Osteocyte (in vitro differentiated cells): ENCODE data around the gene SHMT2. TPM values are rescaled to one million over a fixed set of nuclear protein-coding genes. Genes with fewer than 3 reads are reported as not detected.

Experiments
- DNase-seq: peaks from one replicate; pipeline ENCODE4 v3.0.0; 2021; ENCODE audit warnings: mixed read lengths; ENCODE audit not compliant: unreplicated experiment; ENCODE audit errors: extremely low spot score
- H3K27ac Mint-ChIP-seq: one replicate; pipeline ENCODE4 v1.8.0; 2021; ENCODE audit warnings: mild to moderate bottlenecking, mixed read lengths; ENCODE audit not compliant: unreplicated experiment
- H3K27me3 Mint-ChIP-seq: one replicate; pipeline ENCODE4 v1.8.0; 2021; ENCODE audit warnings: mixed read lengths; ENCODE audit not compliant: unreplicated experiment
- H3K36me3 Mint-ChIP-seq: one replicate; pipeline ENCODE4 v1.8.0; 2021; ENCODE audit warnings: mixed read lengths; ENCODE audit not compliant: unreplicated experiment
- H3K4me1 Mint-ChIP-seq: one replicate; pipeline ENCODE4 v1.8.0; 2021; ENCODE audit warnings: mixed read lengths; ENCODE audit not compliant: unreplicated experiment
- H3K4me3 Mint-ChIP-seq: one replicate; pipeline ENCODE4 v1.8.0; 2021; ENCODE audit warnings: mild to moderate bottlenecking, moderate library complexity, mixed read lengths; ENCODE audit not compliant: unreplicated experiment
- H3K9me3 Mint-ChIP-seq: one replicate; pipeline ENCODE4 v1.8.0; 2021; ENCODE audit warnings: mixed read lengths; ENCODE audit not compliant: unreplicated experiment
- total RNA-seq: library from RNA; stranded (reverse); gene quantifications from 2 replicates; pipeline ENCODE4 v1.2.1, GENCODE V29; 2021
- TF ChIP-seq, protein P1 (sequence below): fragments of 200-600 bp; sonication (generic); IDR thresholded peaks from 2 replicates; pipeline ENCODE4 v1.5.0; 2021; ENCODE audit warnings: antibody characterized with exemption, mild to moderate bottlenecking, moderate library complexity

SHMT2 gene
- total RNA-seq, 1 donor from 2014 or later: 263 TPM

DNA sequence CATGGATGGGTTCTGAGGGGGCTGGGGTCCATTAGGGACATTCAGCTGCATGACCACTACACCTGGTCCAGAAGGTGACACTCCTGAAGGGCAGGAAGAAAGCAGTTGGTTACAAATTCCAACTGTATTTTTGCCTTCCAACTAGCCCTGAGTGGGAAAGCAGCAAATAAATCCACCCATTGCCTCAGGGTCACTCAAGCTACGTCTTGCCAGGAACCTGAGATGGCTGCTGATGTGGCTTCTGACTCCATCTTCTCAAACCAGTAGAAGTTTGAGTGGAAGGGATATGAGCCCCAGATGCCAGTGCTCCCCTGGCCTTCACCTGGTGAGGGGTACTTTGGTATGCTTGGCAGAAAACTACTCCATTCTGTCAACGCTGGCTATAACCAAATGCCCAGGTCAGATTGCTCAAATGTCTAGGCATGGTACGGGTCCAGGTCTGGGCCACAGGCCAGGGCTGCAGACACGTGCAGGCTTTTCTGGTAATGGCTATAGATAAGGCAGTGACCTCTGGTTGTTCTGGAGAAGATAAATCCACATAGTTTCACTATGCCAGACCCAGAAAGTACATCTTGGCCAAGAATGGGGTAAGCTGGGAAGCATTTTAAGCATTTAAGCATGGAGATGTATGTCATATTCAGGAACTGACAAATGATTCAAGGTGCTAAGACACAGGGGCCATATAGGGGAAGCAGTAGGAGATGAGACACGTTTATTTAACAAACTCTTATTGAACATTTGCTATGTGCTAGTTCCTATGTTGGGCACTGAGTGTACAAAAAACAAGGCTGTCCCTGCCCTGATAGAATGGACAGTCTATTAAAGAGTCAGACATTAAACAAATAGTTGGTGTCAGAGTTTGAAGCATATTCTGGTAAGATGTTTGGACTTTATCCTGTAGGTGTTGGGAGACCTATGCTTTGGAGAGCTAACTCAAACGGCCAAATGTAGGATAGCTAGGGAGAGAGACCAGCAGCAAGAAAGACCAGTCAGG is 29.8 kb downstream of the SHMT2 start:
- Mint-ChIP-seq H3K9me3 (no peaks in the 10 kb centered on the region), H3K27ac (no peak overlapping the region), H3K4me1 (peaks cover 2% of the 10 kb centered on the region), H3K27me3 (no peaks in the 10 kb centered on the region), H3K36me3 (peaks cover 26% of the 10 kb centered on the region), H3K4me3 (no peak overlapping the region)
- no peak for DNase-seq
- TF ChIP-seq, protein P1, sequence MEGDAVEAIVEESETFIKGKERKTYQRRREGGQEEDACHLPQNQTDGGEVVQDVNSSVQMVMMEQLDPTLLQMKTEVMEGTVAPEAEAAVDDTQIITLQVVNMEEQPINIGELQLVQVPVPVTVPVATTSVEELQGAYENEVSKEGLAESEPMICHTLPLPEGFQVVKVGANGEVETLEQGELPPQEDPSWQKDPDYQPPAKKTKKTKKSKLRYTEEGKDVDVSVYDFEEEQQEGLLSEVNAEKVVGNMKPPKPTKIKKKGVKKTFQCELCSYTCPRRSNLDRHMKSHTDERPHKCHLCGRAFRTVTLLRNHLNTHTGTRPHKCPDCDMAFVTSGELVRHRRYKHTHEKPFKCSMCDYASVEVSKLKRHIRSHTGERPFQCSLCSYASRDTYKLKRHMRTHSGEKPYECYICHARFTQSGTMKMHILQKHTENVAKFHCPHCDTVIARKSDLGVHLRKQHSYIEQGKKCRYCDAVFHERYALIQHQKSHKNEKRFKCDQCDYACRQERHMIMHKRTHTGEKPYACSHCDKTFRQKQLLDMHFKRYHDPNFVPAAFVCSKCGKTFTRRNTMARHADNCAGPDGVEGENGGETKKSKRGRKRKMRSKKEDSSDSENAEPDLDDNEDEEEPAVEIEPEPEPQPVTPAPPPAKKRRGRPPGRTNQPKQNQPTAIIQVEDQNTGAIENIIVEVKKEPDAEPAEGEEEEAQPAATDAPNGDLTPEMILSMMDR: no peak

DNA sequence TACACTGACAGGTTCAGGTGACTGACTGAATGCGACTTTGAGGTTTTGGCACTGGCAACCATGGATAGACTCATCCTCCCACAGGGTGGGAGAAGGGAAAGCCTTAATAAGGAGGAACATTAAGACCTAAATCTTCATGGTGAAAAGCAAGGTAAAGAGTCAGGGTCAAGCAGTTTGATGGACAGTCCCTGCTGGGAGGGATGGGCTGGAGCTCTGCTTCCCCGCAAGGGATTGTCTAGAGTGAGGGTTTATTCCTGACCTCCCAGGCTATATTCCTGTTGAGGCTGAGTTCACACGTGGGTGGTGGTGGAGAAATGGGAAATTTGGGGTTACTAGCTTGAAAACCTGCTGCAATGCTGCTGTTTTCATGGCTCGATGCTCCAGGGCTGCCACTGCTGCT is 30.9 kb downstream of the SHMT2 start:
- peaks cover 32% of the 10 kb centered on the region for H3K36me3 Mint-ChIP-seq
- TF ChIP-seq, protein P1: no peak
- H3K27ac Mint-ChIP-seq: no peak overlapping the region
- no peaks in the 10 kb centered on the region for H3K27me3 Mint-ChIP-seq
- no peak overlapping the region for H3K4me3 Mint-ChIP-seq
- no peak for DNase-seq
- H3K9me3 Mint-ChIP-seq: no peaks in the 10 kb centered on the region
- H3K4me1 Mint-ChIP-seq: peaks cover 2% of the 10 kb centered on the region

DNA sequence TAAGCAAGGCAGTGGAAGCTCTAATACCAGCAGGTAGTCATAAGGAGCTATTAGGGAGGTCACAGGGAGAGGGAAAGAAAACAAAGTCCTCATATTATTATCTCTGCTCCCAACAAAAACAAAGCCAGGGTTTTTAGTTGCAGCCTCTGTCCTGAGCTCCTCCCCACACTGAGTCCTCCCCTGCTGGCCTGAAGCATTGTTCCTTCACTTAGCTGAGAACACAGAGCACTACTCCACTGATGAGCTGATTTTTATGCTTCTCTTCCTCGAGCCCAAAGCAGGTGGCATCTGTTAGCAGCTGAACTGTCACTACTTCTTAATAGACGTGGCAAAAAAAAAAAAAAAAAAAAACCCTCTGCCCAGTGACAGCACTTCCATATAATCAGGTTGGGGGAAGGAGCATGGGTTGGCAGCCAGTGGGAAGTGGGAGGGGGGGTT is 31.9 kb downstream of the SHMT2 start:
- Mint-ChIP-seq H3K27ac (no peak overlapping the region), H3K4me3 (no peak overlapping the region), H3K36me3 (peaks cover 28% of the 10 kb centered on the region), H3K9me3 (no peaks in the 10 kb centered on the region), H3K27me3 (no peaks in the 10 kb centered on the region), H3K4me1 (peaks cover 2% of the 10 kb centered on the region)
- DNase-seq: no peak
- TF ChIP-seq, protein P1: no peak

DNA sequence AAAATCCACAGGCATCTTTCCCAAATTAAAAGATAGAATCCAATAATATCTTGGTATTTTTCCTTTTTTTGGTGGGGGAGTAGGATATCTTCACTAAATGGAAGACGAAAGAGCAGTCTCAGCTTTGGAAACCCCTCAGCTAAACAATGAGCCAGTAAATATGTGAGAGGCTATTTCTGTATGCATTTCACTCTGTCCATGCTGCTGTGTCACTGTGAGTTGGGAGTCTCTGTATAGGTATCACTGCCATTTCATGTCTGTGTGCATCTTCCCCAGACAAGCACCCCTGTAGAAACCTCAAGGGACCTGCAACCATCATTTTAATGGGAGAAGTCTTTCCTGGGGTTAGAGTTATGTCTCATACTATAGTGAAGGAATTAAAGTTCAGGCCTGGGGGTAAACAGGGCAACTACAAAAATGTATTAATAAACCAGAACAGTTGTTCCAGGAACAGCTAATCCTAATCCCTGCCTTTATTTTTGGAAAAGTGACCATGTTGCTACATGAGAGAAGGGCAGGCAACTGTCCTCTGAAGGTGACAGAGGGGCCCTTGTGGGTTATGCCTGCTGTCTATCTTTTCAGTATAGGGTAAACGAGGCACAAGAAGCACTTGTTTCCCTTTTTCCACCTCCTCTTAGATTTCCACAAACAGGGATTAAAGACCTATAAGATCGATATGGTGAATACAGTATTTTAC is 32.8 kb downstream of the SHMT2 start:
- Mint-ChIP-seq H3K4me3 (no peak overlapping the region), H3K27me3 (no peaks in the 10 kb centered on the region), H3K36me3 (peaks cover 30% of the 10 kb centered on the region), H3K27ac (no peak overlapping the region), H3K9me3 (no peaks in the 10 kb centered on the region), H3K4me1 (peaks cover 2% of the 10 kb centered on the region)
- TF ChIP-seq, protein P1: no peak
- DNase-seq: no peak

DNA sequence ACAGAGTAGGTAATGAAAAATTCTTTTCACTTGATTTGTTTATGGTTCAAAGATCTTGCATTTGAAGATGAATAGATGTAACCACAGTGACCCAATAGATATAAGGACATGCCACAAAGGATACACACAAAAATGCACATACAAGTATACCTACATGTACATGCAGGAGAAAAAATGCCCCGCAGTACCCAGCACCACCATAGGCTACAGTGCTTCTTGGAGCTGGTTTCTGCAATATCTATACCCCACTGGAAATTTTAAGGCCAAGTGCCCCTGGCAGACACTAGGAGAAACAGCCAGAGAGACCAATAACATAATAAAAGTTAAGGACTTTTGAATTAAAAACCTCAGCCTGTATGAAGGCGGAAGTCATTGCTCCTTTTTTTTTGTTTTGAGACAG is 33.6 kb downstream of the SHMT2 start:
- H3K27ac Mint-ChIP-seq: no peak overlapping the region
- no peaks in the 10 kb centered on the region for H3K9me3 Mint-ChIP-seq
- peaks cover 30% of the 10 kb centered on the region for H3K36me3 Mint-ChIP-seq
- peaks cover 2% of the 10 kb centered on the region for H3K4me1 Mint-ChIP-seq
- TF ChIP-seq, protein P1: no peak
- DNase-seq: no peak
- H3K27me3 Mint-ChIP-seq: no peaks in the 10 kb centered on the region
- no peak overlapping the region for H3K4me3 Mint-ChIP-seq
